ENCODE results near the gene PTPRD. TPM values are rescaled to one million over a fixed set of nuclear protein-coding genes. Genes with fewer than 3 reads are reported as not detected.

Gene PTPRD
- total RNA-seq, 4 donors from 2014 or later = 0.78 to 11.7 (median 1.6) TPM

- no peaks in the 10 kb centered on the region for H3K27me3 ChIP-seq
- intact Hi-C loops (cut with DNase I; ENCODE audit: low total_unique reads) = no loop called here
- DNase-seq = no peak
- TF ChIP-seq POLR2A (IDR thresholded peaks at IDR 0.05) = no peak
- no peak for ATAC-seq
- no peaks in the 10 kb centered on the region for H3K9me3 ChIP-seq
- H3K4me3 ChIP-seq = no peak overlapping the region
- no peaks in the 10 kb centered on the region for H3K4me1 ChIP-seq
- in situ Hi-C loops (cut with MboI; ENCODE audit: low sequenced_read_pairs in 4 of 4) = no loop called here
- no peak overlapping the region for H3K27ac ChIP-seq
- H3K36me3 ChIP-seq = no peaks in the 10 kb centered on the region
These were observed 1313.7 kb downstream of the PTPRD start for GRCh38 chr9:9299134-9299533.

- Histone ChIP-seq H3K4me1 (no peaks in the 10 kb centered on the region), H3K27me3 (no peaks in the 10 kb centered on the region), H3K9me3 (no peaks in the 10 kb centered on the region), H3K27ac (no peak overlapping the region), H3K36me3 (no peaks in the 10 kb centered on the region), H3K4me3 (no peak overlapping the region)
- no peak for ATAC-seq
- intact Hi-C loops (cut with DNase I; ENCODE audit: low total_unique reads) (no loop called here), in situ Hi-C loops (cut with MboI; ENCODE audit: low sequenced_read_pairs in 4 of 4) (no loop called here)
- no peak for DNase-seq
- no peak for TF ChIP-seq CTCF (IDR thresholded peaks at IDR 0.05 in 4 of 5, conservative IDR thresholded peaks at IDR 0.05 in 1 of 5)
- no peak for TF ChIP-seq POLR2A (IDR thresholded peaks at IDR 0.05)
These were observed 1326.8 kb downstream of the PTPRD start for GRCh38 chr9:9286001-9286400.

DNA sequence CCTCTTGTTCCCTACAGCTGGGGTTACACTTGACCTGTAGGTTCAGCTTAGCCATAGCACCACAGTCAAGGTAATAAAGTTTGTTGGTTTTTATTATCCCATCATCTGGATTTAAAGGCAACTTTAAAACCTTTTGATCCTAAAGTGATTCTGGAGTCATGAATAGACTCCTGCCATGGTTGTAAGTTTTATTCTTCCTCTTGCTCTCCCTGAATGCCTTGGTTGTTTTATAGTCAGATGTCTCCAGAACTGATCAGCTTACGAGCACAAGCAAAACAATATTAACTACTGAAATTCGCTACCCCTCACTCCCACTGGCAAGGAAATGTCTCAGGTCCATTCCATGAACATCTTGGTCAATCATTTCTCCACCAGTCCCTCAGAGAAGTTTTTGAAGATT is 1328.6 kb downstream of the PTPRD start:
- intact Hi-C loops (cut with DNase I; ENCODE audit: low total_unique reads) = no loop called here
- H3K4me3 ChIP-seq = no peak overlapping the region
- DNase-seq = no peak

DNA sequence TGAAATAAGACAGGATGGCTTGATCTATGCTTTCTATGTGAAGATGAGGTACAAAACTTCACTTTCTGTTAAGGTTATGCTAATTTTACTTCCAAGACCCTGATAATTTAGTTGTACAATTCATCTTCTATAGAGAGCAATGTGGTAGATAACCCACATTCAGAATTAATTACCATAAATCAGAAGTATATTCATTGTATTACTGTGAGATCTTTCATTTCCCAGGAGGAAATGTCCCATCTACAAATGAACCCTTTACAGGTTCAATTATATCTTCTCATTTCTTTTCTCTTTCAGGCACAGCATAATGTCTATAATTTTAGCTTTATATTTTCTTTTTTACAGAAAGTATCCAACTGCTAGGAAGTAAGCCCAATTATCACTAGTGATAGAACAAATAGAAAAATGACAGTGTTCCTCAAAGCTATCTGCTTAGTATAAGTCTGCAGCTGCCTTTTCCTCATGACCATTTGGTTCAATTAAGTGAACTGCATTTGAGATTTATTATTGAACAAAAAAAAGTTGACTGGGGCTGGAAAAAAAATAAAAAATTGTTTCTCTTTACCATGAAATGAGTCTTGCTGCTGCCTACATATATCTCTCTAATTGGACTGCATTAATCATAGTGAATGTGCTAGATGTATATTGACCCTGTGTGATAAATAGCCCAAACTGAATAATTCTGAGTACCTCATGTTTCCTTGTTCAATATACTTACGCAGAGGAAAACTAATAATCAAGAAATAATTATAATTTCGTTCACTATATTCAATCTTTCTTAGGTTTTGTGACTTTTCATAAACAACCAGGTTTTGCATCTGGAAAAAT is 1329.4 kb downstream of the PTPRD start:
- Histone ChIP-seq H3K4me1 (no peaks in the 10 kb centered on the region), H3K4me3 (no peak overlapping the region), H3K9me3 (no peaks in the 10 kb centered on the region), H3K27me3 (no peaks in the 10 kb centered on the region), H3K36me3 (no peaks in the 10 kb centered on the region), H3K27ac (no peak overlapping the region)
- ATAC-seq = no peak
- DNase-seq = no peak
- TF ChIP-seq POLR2A (IDR thresholded peaks at IDR 0.05) (no peak), CTCF (IDR thresholded peaks at IDR 0.05 in 4 of 5, conservative IDR thresholded peaks at IDR 0.05 in 1 of 5) (no peak)
- in situ Hi-C loops (cut with MboI; ENCODE audit: low sequenced_read_pairs in 4 of 4) (no loop called here), intact Hi-C loops (cut with DNase I; ENCODE audit: low total_unique reads) (no loop called here)

More for the DNA sequence above, 1328.6 kb downstream of the PTPRD start:
- no peaks in the 10 kb centered on the region for H3K4me1 ChIP-seq
- H3K36me3 ChIP-seq = no peaks in the 10 kb centered on the region
- in situ Hi-C loops (cut with MboI; ENCODE audit: low sequenced_read_pairs in 4 of 4) = no loop called here
- no peak for TF ChIP-seq CTCF (IDR thresholded peaks at IDR 0.05 in 4 of 5, conservative IDR thresholded peaks at IDR 0.05 in 1 of 5)
- no peak for TF ChIP-seq POLR2A (IDR thresholded peaks at IDR 0.05)
- no peaks in the 10 kb centered on the region for H3K9me3 ChIP-seq
- H3K27me3 ChIP-seq = no peaks in the 10 kb centered on the region
- ATAC-seq = no peak
- H3K27ac ChIP-seq = no peak overlapping the region

DNA sequence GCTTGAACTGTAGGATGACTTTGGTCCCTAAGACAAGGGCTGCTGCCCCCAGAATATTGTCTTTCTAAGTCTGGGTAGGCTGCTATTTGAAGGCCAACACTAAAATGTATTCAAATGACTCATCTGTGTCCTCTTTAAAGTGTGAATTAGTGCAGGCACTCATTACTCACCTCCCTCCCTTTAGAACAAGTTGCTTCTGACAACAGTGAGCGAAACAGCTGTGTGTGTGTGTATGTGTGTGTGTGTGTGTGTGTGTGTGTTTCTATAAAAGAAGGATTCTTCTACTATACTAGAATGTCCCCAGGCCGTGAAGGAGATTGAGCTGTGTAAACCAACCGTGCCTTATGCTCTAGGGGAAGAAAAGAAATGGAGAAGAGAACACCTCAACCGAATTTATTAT is 1337.2 kb downstream of the PTPRD start:
- Histone ChIP-seq H3K4me3 (no peak overlapping the region), H3K9me3 (no peaks in the 10 kb centered on the region), H3K27me3 (no peaks in the 10 kb centered on the region), H3K36me3 (no peaks in the 10 kb centered on the region), H3K27ac (no peak overlapping the region), H3K4me1 (no peaks in the 10 kb centered on the region)
- ATAC-seq (no peak), DNase-seq (no peak)
- intact Hi-C loops (cut with DNase I; ENCODE audit: low total_unique reads) (no loop called here), in situ Hi-C loops (cut with MboI; ENCODE audit: low sequenced_read_pairs in 4 of 4) (no loop called here)
- TF ChIP-seq CTCF (IDR thresholded peaks at IDR 0.05 in 4 of 5, conservative IDR thresholded peaks at IDR 0.05 in 1 of 5) (no peak), POLR2A (IDR thresholded peaks at IDR 0.05) (no peak)
